ENCODE measurements around the gene SF3B4.

- TF ChIP-seq CTCF (IDR thresholded peaks at IDR 0.05; ENCODE audit: borderline replicate concordance, extremely low read depth, low read length, poor library complexity, severe bottlenecking) (no peak), EZH2 (IDR thresholded peaks at IDR 0.05; ENCODE audit: borderline replicate concordance, low read depth, low read length, severe bottlenecking) (no peak)
Measured at GRCh38 chr1:149949911-149950310, 22.3 kb upstream of the SF3B4 start.

Measured in DND-41 (cell line).